GM18511 (cell line): Measurements from ENCODE around the gene MAB21L3.

Experiments used
- ATAC-seq: cut with Tn5 transposase; IDR thresholded peaks from one replicate; pipeline ENCODE4 v1.9.1; 2021; ENCODE audit warnings: mild to moderate bottlenecking, moderate library complexity; ENCODE audit not compliant: unreplicated experiment

MAB21L3 gene

GRCh38 chr1:116107371-116107770 lies 3.8 kb upstream of the MAB21L3 start:
- no peak for ATAC-seq

GRCh38 chr1:116111524-116112021 lies 374 bp downstream of the MAB21L3 start:
- ATAC-seq = no peak

GRCh38 chr1:116112388-116113140 lies 1.4 kb downstream of the MAB21L3 start:
- no peak for ATAC-seq

GRCh38 chr1:116113615-116114014 lies 2.4 kb downstream of the MAB21L3 start:
- no peak for ATAC-seq

- ATAC-seq = no peak
Measured at GRCh38 chr1:116115476-116116439, 4.6 kb downstream of the MAB21L3 start.

- no peak for ATAC-seq
Measured at GRCh38 chr1:116118471-116118870, 7.3 kb downstream of the MAB21L3 start.

- peak; percentile 44 for ATAC-seq
Measured at GRCh38 chr1:116119876-116120275, 8.7 kb downstream of the MAB21L3 start.

GRCh38 chr1:116122955-116123757 lies 12.0 kb downstream of the MAB21L3 start:
- no peak for ATAC-seq

GRCh38 chr1:116123837-116124533 lies 12.8 kb downstream of the MAB21L3 start:
- ATAC-seq = no peak

GRCh38 chr1:116125758-116126157 lies 14.6 kb downstream of the MAB21L3 start:
- no peak for ATAC-seq

- no peak for ATAC-seq
Measured at GRCh38 chr1:116126281-116126680, 15.1 kb downstream of the MAB21L3 start.

GRCh38 chr1:116127123-116127847 lies 16.1 kb downstream of the MAB21L3 start:
- ATAC-seq = no peak

- no peak for ATAC-seq
Measured at GRCh38 chr1:116127848-116128540, 16.8 kb downstream of the MAB21L3 start.

GRCh38 chr1:116128664-116129063 lies 17.5 kb downstream of the MAB21L3 start:
- ATAC-seq = no peak

- ATAC-seq = no peak
Measured at GRCh38 chr1:116129537-116129936, 18.3 kb downstream of the MAB21L3 start.

- ATAC-seq = no peak
Measured at GRCh38 chr1:116130356-116130755, 19.2 kb downstream of the MAB21L3 start.

GRCh38 chr1:116131170-116131569 lies 20.0 kb downstream of the MAB21L3 start:
- ATAC-seq = no peak

GRCh38 chr1:116131866-116132605 lies 20.8 kb downstream of the MAB21L3 start:
- no peak for ATAC-seq
